ENCODE results near the gene ANKH.

ANKH gene

DNA sequence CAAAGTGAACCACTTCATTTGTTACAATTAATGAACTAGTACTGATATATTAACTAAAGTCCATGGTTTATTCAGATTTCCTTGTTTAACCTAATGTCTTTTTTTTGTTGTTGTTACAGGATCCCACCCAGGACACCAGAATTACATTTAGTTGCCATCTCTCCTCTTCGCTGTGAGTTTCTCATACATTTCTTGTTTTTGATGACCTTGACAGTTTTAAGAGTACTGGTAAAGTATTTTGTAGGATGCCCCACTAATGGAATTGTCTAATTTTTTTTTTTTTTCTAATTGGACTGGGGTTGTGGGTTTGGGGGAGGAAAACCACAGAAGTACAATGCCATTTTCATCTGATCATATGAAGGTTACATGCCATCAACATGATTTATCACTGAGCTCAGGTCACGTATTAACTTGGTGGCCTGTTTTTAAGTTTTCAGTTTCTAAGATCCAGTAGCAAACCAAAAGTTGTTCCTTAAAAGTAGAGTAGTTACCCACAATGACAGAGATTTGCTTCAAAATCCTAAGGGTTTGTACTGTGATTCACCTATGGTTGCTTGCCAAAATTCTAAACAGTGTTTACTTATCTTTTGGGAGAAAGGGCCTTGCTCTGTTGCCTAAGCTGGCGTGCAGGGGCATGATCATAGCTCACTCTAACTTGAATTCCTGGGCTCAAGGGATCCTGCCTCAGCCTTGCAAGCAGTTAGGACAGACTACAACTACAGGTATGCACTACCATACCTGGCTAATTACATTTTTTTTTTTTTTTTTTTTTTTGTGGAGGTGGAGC lies 211.6 kb downstream of the ANKH start:
- Histone ChIP-seq H3K27me3 (ENCODE audit: insufficient read depth, insufficient read length) (peaks cover 12% of the 10 kb centered on the region), H3K4me3 (ENCODE audit: insufficient read length, low read depth) (no peak overlapping the region), H3K9ac (ENCODE audit: insufficient read length, low read depth) (no peak overlapping the region), H3K36me3 (ENCODE audit: insufficient read depth, insufficient read length, low read length) (no peaks in the 10 kb centered on the region), H3K4me1 (ENCODE audit: insufficient read depth, insufficient read length) (no peaks in the 10 kb centered on the region), H3K9me3 (ENCODE audit: insufficient read depth, low read length) (no peaks in the 10 kb centered on the region)
- DNase-seq (ENCODE audit: low read depth, low spot score) = no peak
- TF ChIP-seq SUZ12 (IDR thresholded peaks at IDR 0.05; ENCODE audit: extremely low read depth, insufficient read depth, insufficient read length) (no peak), YY1 (IDR thresholded peaks at IDR 0.05; ENCODE audit: insufficient read depth, insufficient read length) (no peak), ZNF274 (IDR thresholded peaks at IDR 0.05; ENCODE audit: low read depth, low read length) (no peak)

DNA sequence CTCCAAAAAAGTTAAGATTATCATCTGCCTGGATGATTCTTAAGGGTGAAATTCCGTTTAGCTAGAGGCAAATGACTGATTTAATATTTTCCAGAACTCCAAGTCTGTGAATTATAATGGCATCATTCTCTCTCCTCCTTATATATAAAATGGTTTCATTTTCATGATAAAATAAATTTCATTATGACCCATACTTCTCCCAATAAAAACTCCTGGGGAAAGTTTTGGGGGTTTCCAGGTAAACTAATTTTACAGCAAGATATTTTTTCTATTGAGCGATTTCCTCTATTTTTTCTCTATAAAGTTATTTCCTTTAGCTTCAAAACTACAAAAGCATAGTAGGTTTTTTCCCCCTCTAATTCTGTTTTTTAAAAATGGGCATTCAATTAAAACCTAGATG lies 214.7 kb downstream of the ANKH start:
- TF ChIP-seq ZNF274 (IDR thresholded peaks at IDR 0.05; ENCODE audit: low read depth, low read length) (no peak), SUZ12 (IDR thresholded peaks at IDR 0.05; ENCODE audit: extremely low read depth, insufficient read depth, insufficient read length) (no peak), YY1 (IDR thresholded peaks at IDR 0.05; ENCODE audit: insufficient read depth, insufficient read length) (no peak)
- Histone ChIP-seq H3K4me3 (ENCODE audit: insufficient read length, low read depth) (no peak overlapping the region), H3K4me1 (ENCODE audit: insufficient read depth, insufficient read length) (no peaks in the 10 kb centered on the region), H3K9ac (ENCODE audit: insufficient read length, low read depth) (no peak overlapping the region), H3K9me3 (ENCODE audit: insufficient read depth, low read length) (no peaks in the 10 kb centered on the region), H3K36me3 (ENCODE audit: insufficient read depth, insufficient read length, low read length) (no peaks in the 10 kb centered on the region), H3K27me3 (ENCODE audit: insufficient read depth, insufficient read length) (no peaks in the 10 kb centered on the region)
- no peak for DNase-seq (ENCODE audit: low read depth, low spot score)

DNA sequence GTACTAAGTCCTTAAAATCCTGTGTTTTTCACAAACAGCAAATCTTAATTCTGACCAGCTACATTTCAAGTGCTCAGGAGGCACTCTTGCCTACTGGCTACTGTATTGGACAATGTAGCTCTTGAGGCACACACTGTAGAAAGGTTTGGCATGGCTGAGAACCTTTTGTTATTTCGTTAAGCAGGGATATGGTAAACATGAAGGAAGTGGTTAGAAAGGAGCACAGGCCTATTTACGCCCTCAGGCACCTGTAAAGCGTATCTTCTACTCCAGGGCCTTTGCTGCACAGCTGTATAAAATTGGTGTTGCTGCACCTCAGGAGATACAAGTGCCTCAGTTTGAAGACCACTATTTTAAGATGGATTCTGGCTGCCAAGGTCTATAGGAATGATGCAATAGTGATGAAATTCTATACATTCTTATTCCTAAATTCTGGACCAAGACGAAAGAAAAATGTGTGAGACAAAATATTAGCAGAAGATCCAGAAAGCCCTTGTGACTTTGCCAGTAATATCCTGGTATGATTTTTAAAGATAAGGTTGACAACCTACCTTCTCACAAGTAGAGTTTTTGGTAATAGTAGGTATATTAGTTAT lies 216.3 kb downstream of the ANKH start:
- no peaks in the 10 kb centered on the region for H3K9me3 ChIP-seq (ENCODE audit: insufficient read depth, low read length)
- TF ChIP-seq SUZ12 (IDR thresholded peaks at IDR 0.05; ENCODE audit: extremely low read depth, insufficient read depth, insufficient read length) (no peak), YY1 (IDR thresholded peaks at IDR 0.05; ENCODE audit: insufficient read depth, insufficient read length) (no peak), ZNF274 (IDR thresholded peaks at IDR 0.05; ENCODE audit: low read depth, low read length) (no peak)
- no peak overlapping the region for H3K9ac ChIP-seq (ENCODE audit: insufficient read length, low read depth)
- H3K4me1 ChIP-seq (ENCODE audit: insufficient read depth, insufficient read length) = no peaks in the 10 kb centered on the region
- H3K27me3 ChIP-seq (ENCODE audit: insufficient read depth, insufficient read length) = no peaks in the 10 kb centered on the region
- no peak overlapping the region for H3K4me3 ChIP-seq (ENCODE audit: insufficient read length, low read depth)
- no peak for DNase-seq (ENCODE audit: low read depth, low spot score)
- H3K36me3 ChIP-seq (ENCODE audit: insufficient read depth, insufficient read length, low read length) = no peaks in the 10 kb centered on the region
